H9 (cell line): ENCODE measurements around the gene ADAMTSL2. TPM values are rescaled to one million over a fixed set of nuclear protein-coding genes. Genes with fewer than 3 reads are reported as not detected.

Experiments
- DNase-seq: peaks from one replicate; pipeline ENCODE4 v3.0.0-alpha.2; 2017
- H2AFZ ChIP-seq: one replicate; pipeline ENCODE4 v1.6.1; 2013; ENCODE audit warnings: mild to moderate bottlenecking, low read length, control low read depth, moderate library complexity
- H2AK5ac ChIP-seq: 2 replicates; pipeline ENCODE4 v1.6.1; 2013; ENCODE audit warnings: low read length, control low read depth, mixed read lengths; ENCODE audit not compliant: insufficient read length
- H2BK120ac ChIP-seq: one replicate; pipeline ENCODE4 v1.6.1; 2013; ENCODE audit warnings: low read depth, mild to moderate bottlenecking, low read length, control low read depth, inconsistent platforms; ENCODE audit not compliant: poor library complexity, severe bottlenecking
- H2BK12ac ChIP-seq: 2 replicates; pipeline ENCODE4 v1.6.1; 2013; ENCODE audit warnings: low read length, control low read depth, mixed read lengths, low read depth; ENCODE audit not compliant: insufficient read length
- H2BK15ac ChIP-seq: 2 replicates; pipeline ENCODE4 v1.6.1; 2013; ENCODE audit warnings: low read depth, low read length, control low read depth
- H2BK20ac ChIP-seq: one replicate; pipeline ENCODE4 v1.6.1; 2013; ENCODE audit warnings: low read depth, mild to moderate bottlenecking, low read length, control low read depth, inconsistent platforms; ENCODE audit not compliant: poor library complexity, severe bottlenecking
- H2BK5ac ChIP-seq: 2 replicates; pipeline ENCODE4 v1.6.1; 2013; ENCODE audit warnings: low read length, control low read depth, mixed read lengths; ENCODE audit not compliant: insufficient read length
- H3K14ac ChIP-seq: 2 replicates; pipeline ENCODE4 v1.6.1; 2013; ENCODE audit warnings: low read length, control low read depth; ENCODE audit not compliant: insufficient read depth
- H3K18ac ChIP-seq: 2 replicates; pipeline ENCODE4 v1.6.1; 2013; ENCODE audit warnings: low read depth, mild to moderate bottlenecking, mixed read lengths, low read length, control low read depth; ENCODE audit not compliant: insufficient read length
- H3K23ac ChIP-seq: 2 replicates; pipeline ENCODE4 v1.6.1; 2013; ENCODE audit warnings: low read length, control low read depth, mixed read lengths, low read depth; ENCODE audit not compliant: insufficient read length
- H3K23me2 ChIP-seq: 2 replicates; pipeline ENCODE4 v1.6.1; 2013; ENCODE audit warnings: low read depth, mild to moderate bottlenecking, mixed read lengths, low read length, control low read depth; ENCODE audit not compliant: insufficient read length, poor library complexity, severe bottlenecking
- H3K27ac ChIP-seq: 2 replicates; pipeline ENCODE4 v1.5.1; 2013; ENCODE audit warnings: low read length, control low read depth, mixed read lengths, low read depth; ENCODE audit not compliant: insufficient read length
- H3K27me3 ChIP-seq: 2 replicates; pipeline ENCODE4 v1.6.1; 2013; ENCODE audit warnings: low read length, control low read depth, inconsistent platforms; ENCODE audit not compliant: insufficient read depth
- H3K4ac ChIP-seq: 2 replicates; pipeline ENCODE4 v1.6.1; 2013; ENCODE audit warnings: low read depth, mild to moderate bottlenecking, control low read depth, inconsistent platforms, low read length, moderate library complexity
- H3K4me1 ChIP-seq: 2 replicates; pipeline ENCODE4 v1.6.1; 2013; ENCODE audit warnings: low read length, control low read depth, inconsistent platforms; ENCODE audit not compliant: insufficient read depth
- H3K4me2 ChIP-seq: 2 replicates; pipeline ENCODE4 v1.6.1; 2013; ENCODE audit warnings: low read length, control low read depth, mixed read lengths; ENCODE audit not compliant: insufficient read length, insufficient read depth
- H3K56ac ChIP-seq: 2 replicates; pipeline ENCODE4 v1.6.1; 2013; ENCODE audit warnings: low read depth, mild to moderate bottlenecking, mixed read lengths, low read length, control low read depth; ENCODE audit not compliant: insufficient read length
- H3K79me1 ChIP-seq: 2 replicates; pipeline ENCODE4 v1.6.1; 2013; ENCODE audit warnings: low read depth, mild to moderate bottlenecking, moderate library complexity, low read length, control low read depth, inconsistent platforms; ENCODE audit not compliant: insufficient read depth, poor library complexity, severe bottlenecking
- H3K79me2 ChIP-seq: 2 replicates; pipeline ENCODE4 v1.6.1; 2013; ENCODE audit warnings: low read length, control low read depth, inconsistent platforms; ENCODE audit not compliant: insufficient read depth
- H3K9ac ChIP-seq: 2 replicates; pipeline ENCODE4 v1.6.1; 2013; ENCODE audit warnings: low read length, control low read depth, mixed read lengths; ENCODE audit not compliant: insufficient read length; ENCODE audit errors: extremely low read depth
- H3K9me3 ChIP-seq: one replicate; pipeline ENCODE4 v1.6.1; 2013; ENCODE audit warnings: low read depth, low read length, inconsistent platforms; ENCODE audit not compliant: control insufficient read depth
- H3T11ph ChIP-seq: one replicate; pipeline ENCODE4 v1.6.1; 2013; ENCODE audit warnings: mild to moderate bottlenecking, low read length, control low read depth, inconsistent platforms
- H4K20me1 ChIP-seq: one replicate; pipeline ENCODE4 v1.6.1; 2013; ENCODE audit not compliant: control insufficient read depth, insufficient read length, insufficient read depth
- H4K5ac ChIP-seq: 2 replicates; pipeline ENCODE4 v1.6.1; 2013; ENCODE audit warnings: low read depth, mild to moderate bottlenecking, mixed read lengths, low read length, control low read depth; ENCODE audit not compliant: insufficient read length
- H4K8ac ChIP-seq: replicated peaks from 2 replicates; pipeline ENCODE4 v1.6.1; 2013; ENCODE audit warnings: low read length, control low read depth, mixed read lengths, low read depth; ENCODE audit not compliant: insufficient read length
- H4K91ac ChIP-seq: 2 replicates; pipeline ENCODE4 v1.6.1; 2013; ENCODE audit warnings: low read depth, mild to moderate bottlenecking, moderate library complexity, mixed read lengths, low read length, control low read depth; ENCODE audit not compliant: insufficient read length
- H3K27ac Mint-ChIP-seq, 3 experiments: 2 replicates in 2 of 3; 3 replicates in 1 of 3; pipeline ENCODE4 v1.8.0; 2020 to 2021; ENCODE audit warnings: mixed read lengths in 3 of 3, mild to moderate bottlenecking in 1 of 3, moderate library complexity in 1 of 3
- H3K27me3 Mint-ChIP-seq: 2 replicates; pipeline ENCODE4 v1.8.0; 2021; ENCODE audit warnings: low read depth, mild to moderate bottlenecking, moderate library complexity, mixed read lengths
- H3K36me3 Mint-ChIP-seq, 3 experiments: 2 replicates in 2 of 3; 3 replicates in 1 of 3; pipeline ENCODE4 v1.8.0; 2020 to 2021; ENCODE audit warnings: low read depth in 3 of 3, mixed read lengths in 3 of 3; ENCODE audit not compliant: insufficient read depth in 1 of 3
- H3K4me1 Mint-ChIP-seq, 2 experiments: 2 replicates each; pipeline ENCODE4 v1.8.0; 2020; ENCODE audit warnings: mixed read lengths in 2 of 2
- H3K4me3 Mint-ChIP-seq, 2 experiments: 2 replicates in 1 of 2; 3 replicates in 1 of 2; pipeline ENCODE4 v1.8.0; 2020 to 2021; ENCODE audit warnings: mild to moderate bottlenecking in 2 of 2, mixed read lengths in 2 of 2, moderate library complexity in 1 of 2
- H3K9me3 Mint-ChIP-seq, 2 experiments: 2 replicates in 1 of 2; 3 replicates in 1 of 2; pipeline ENCODE4 v1.8.0; 2020; ENCODE audit warnings: mild to moderate bottlenecking in 2 of 2, mixed read lengths in 2 of 2, moderate library complexity in 1 of 2
- CTCF ChIP-seq: fragments of 200-600 bp; sonication (generic); conservative IDR thresholded peaks from 3 replicates; pipeline ENCODE4 v1.8.0; 2021; ENCODE audit warnings: antibody characterized with exemption, mild to moderate bottlenecking
- WGBS: extraction: QIAGEN DNeasy Blood & Tissue Kit; methylation state at CpG from one replicate; pipeline ENCODE4 v1.1.7; 2013; ENCODE audit warnings: missing lambda C conversion rate, low lambda C conversion rate, mixed read lengths; ENCODE audit not compliant: insufficient read length; ENCODE audit errors: extremely low coverage; 5-methylcytosine and 5-hydroxymethylcytosine counted together
- total RNA-seq: library from RNA; stranded (reverse); gene quantifications from 2 replicates; pipeline ENCODE4 v1.2.1, GENCODE V29; 2021

Gene ADAMTSL2
- total RNA-seq, 1 experiment from 2014 or later: 0.61 TPM

- no peak overlapping the region for H4K8ac ChIP-seq
- no peak overlapping the region for H3K56ac ChIP-seq
- no CpG with 5 or more reads among the region's 8 CpGs for WGBS
- peaks cover 2% of the 10 kb centered on the region in 2 experiments; a peak in 3 of 5 replicates for H3K9me3 Mint-ChIP-seq
- no peak overlapping the region for H2AK5ac ChIP-seq
- no peak overlapping the region for H2AFZ ChIP-seq
- no peak for DNase-seq
- no peak overlapping the region for H2BK12ac ChIP-seq
- peaks cover 64% of the 10 kb centered on the region for H3K27me3 Mint-ChIP-seq
- H3K27me3 ChIP-seq: no peaks in the 10 kb centered on the region; the same call in 1 of the 2 replicates
- H3K4me3 Mint-ChIP-seq: no peak overlapping the region
- no peak overlapping the region for H3K4ac ChIP-seq
- H3K4me2 ChIP-seq: no peak overlapping the region
- no peak overlapping the region for H3K27ac Mint-ChIP-seq
- no peak overlapping the region for H2BK5ac ChIP-seq
- H3T11ph ChIP-seq: no peak overlapping the region
- H3K9ac ChIP-seq: no peak overlapping the region
- no peaks in the 10 kb centered on the region for H3K23me2 ChIP-seq
- H3K27ac ChIP-seq: no peak overlapping the region
- no peaks in the 10 kb centered on the region for H3K79me2 ChIP-seq
- peaks cover 0 to 9% of the 10 kb centered on the region in 2 experiments; a peak in 3 of 4 replicates for H3K4me1 Mint-ChIP-seq
- TF ChIP-seq CTCF: no peak
- H4K20me1 ChIP-seq: no peaks in the 10 kb centered on the region
- H4K5ac ChIP-seq: no peak overlapping the region
- H2BK15ac ChIP-seq: no peak overlapping the region
- no peaks in the 10 kb centered on the region for H3K4me1 ChIP-seq
- no peaks in the 10 kb centered on the region for H3K79me1 ChIP-seq
- no peak overlapping the region for H2BK20ac ChIP-seq
- no peak overlapping the region for H4K91ac ChIP-seq
- no peak overlapping the region for H3K14ac ChIP-seq
- no peaks in the 10 kb centered on the region for H3K9me3 ChIP-seq
- no peak overlapping the region for H3K18ac ChIP-seq
- H3K23ac ChIP-seq: no peak overlapping the region
- no peak overlapping the region for H2BK120ac ChIP-seq
- no peaks in the 10 kb centered on the region for H3K36me3 Mint-ChIP-seq
These were observed 85.3 kb downstream of the ADAMTSL2 start for GRCh38 chr9:133619791-133620190.
